WERI-Rb-1 (cell line): ENCODE data around the gene ASB7.

Source experiments
- DNase-seq: peaks from one replicate; pipeline ENCODE4 v3.0.0-alpha.2; 2020
- H3K27ac ChIP-seq: fragments of 250-450 bp; sonication (Bioruptor Pico); 2 replicates; pipeline ENCODE4 v1.5.1; 2020; ENCODE audit warnings: mild to moderate bottlenecking, moderate library complexity
- H3K27me3 ChIP-seq: fragments of 250-450 bp; sonication (Bioruptor Pico); 2 replicates; pipeline ENCODE4 v1.5.1; 2021; ENCODE audit warnings: mild to moderate bottlenecking, low read depth, moderate library complexity; ENCODE audit not compliant: insufficient read depth, severe bottlenecking
- H3K36me3 ChIP-seq: fragments of 250-450 bp; sonication (Bioruptor Pico); 2 replicates; pipeline ENCODE4 v1.5.1; 2020; ENCODE audit warnings: mild to moderate bottlenecking, moderate library complexity
- H3K4me3 ChIP-seq: 2 replicates; pipeline ENCODE4 v1.5.1; 2011; ENCODE audit warnings: low read depth, mild to moderate bottlenecking, control low read depth, low read length
- H3K9me3 ChIP-seq: fragments of 250-450 bp; sonication (Bioruptor Pico); 2 replicates; pipeline ENCODE4 v1.5.1; 2021; ENCODE audit warnings: mild to moderate bottlenecking, moderate library complexity; ENCODE audit not compliant: severe bottlenecking
- TF ChIP-seq, protein P1 (sequence below): IDR thresholded peaks from 2 replicates; pipeline ENCODE4 v1.5.1; 2011; ENCODE audit warnings: low read depth, mild to moderate bottlenecking, control low read depth, inconsistent platforms, low read length

ASB7 gene

DNA sequence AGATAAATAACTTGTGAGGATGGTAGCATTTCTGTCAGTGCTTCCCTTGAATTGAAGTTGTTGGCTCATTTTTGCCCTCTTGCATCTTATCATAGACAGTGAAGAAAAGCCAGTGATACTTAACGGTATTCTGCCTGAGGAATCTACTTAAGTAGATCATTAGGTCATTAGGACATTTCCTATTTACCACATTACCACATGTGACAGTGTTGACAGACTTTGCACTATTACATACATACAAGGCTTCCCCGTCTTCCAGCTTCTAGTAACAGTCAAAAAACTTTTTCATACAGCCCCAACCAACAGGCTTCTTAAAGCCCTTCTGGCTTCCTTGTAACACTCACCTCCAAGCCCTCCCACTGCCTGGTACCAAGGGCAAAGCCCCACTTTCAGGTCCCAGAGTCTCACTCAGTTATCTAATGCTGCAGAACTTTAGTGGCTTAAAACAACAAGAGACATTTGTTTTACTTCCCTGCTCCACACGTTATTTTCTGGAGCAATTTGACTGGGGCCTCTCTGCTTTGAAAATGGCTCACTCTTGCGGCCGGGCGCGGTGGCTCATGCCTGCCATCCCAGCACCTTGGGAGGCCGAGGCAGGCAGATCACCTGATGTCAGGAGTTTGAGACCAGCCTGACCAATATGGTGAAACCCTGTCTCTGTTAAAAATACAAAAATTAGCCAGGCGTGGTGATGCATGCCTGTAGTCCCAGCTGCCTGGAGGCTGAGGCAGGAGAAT is 40.0 kb downstream of the ASB7 start:
- no peak overlapping the region for H3K27ac ChIP-seq
- H3K9me3 ChIP-seq: no peaks in the 10 kb centered on the region
- DNase-seq: no peak
- TF ChIP-seq, protein P1, sequence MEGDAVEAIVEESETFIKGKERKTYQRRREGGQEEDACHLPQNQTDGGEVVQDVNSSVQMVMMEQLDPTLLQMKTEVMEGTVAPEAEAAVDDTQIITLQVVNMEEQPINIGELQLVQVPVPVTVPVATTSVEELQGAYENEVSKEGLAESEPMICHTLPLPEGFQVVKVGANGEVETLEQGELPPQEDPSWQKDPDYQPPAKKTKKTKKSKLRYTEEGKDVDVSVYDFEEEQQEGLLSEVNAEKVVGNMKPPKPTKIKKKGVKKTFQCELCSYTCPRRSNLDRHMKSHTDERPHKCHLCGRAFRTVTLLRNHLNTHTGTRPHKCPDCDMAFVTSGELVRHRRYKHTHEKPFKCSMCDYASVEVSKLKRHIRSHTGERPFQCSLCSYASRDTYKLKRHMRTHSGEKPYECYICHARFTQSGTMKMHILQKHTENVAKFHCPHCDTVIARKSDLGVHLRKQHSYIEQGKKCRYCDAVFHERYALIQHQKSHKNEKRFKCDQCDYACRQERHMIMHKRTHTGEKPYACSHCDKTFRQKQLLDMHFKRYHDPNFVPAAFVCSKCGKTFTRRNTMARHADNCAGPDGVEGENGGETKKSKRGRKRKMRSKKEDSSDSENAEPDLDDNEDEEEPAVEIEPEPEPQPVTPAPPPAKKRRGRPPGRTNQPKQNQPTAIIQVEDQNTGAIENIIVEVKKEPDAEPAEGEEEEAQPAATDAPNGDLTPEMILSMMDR: no peak
- H3K27me3 ChIP-seq: no peaks in the 10 kb centered on the region
- no peaks in the 10 kb centered on the region for H3K36me3 ChIP-seq
- H3K4me3 ChIP-seq: no peak overlapping the region

DNA sequence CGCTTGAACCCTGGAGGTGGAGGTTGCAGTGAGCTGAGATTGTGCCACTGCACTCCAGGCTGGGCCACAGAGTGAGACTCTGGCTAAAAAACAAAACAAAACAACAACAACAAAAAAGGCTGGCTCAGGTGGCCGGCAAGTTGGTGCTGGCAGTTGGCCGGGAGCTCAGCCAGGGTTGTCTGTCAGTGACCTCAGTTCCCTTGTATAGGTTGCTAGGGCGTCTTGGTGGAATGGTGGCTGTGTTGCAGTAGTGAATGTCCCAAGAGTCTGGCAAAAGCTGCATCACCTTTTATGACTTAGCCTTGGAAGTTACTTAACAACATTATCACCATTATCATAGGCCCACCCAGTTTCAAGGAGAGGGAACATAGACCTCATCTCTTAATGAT is 40.6 kb downstream of the ASB7 start:
- no peak overlapping the region for H3K27ac ChIP-seq
- DNase-seq: no peak
- no peak overlapping the region for H3K4me3 ChIP-seq
- H3K36me3 ChIP-seq: no peaks in the 10 kb centered on the region
- TF ChIP-seq, protein P1: no peak
- no peaks in the 10 kb centered on the region for H3K9me3 ChIP-seq
- H3K27me3 ChIP-seq: no peaks in the 10 kb centered on the region

DNA sequence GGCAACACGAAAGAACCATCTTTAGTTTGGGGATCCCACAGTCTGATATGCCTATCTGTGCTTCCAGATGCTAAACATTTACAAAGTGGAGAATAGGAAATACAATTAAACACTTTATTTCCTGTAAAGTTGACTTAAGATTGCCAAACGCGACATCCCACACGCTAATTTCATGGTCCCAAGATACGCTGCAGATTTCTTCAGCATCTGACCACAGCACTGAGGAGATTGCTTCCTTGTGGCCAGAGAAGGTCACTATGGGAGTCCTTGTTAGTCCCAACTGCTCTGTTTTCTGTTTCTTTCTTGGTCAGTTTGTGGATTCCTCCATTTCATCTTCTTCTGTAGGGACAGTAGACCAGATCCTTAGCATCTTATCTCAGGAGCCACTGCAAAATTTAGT is 43.3 kb downstream of the ASB7 start:
- no peaks in the 10 kb centered on the region for H3K27me3 ChIP-seq
- no peak overlapping the region for H3K27ac ChIP-seq
- no peaks in the 10 kb centered on the region for H3K9me3 ChIP-seq
- H3K36me3 ChIP-seq: no peaks in the 10 kb centered on the region
- DNase-seq: no peak
- no peak overlapping the region for H3K4me3 ChIP-seq
- TF ChIP-seq, protein P1: no peak

DNA sequence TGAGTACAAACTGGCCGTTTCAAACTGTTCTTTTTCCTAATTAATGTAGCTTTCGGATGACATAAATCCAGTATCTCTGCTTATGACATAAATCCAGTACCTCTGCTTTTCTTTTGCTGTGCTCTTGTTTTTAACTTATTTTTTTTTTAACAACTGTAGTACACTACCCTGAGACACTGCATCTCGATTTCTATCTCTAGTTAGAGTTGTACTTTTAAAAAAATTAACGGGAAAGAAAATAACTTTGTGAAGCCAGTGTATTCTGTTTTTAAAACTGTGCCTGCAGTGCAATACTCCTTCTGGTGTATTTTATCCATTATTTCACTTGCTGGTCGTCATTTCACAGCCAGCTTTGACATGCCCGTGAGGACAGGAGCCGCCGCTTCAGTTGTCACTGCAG is 46.6 kb downstream of the ASB7 start:
- no peaks in the 10 kb centered on the region for H3K9me3 ChIP-seq
- H3K36me3 ChIP-seq: no peaks in the 10 kb centered on the region
- DNase-seq: no peak
- no peaks in the 10 kb centered on the region for H3K27me3 ChIP-seq
- no peak overlapping the region for H3K4me3 ChIP-seq
- TF ChIP-seq, protein P1: no peak
- no peak overlapping the region for H3K27ac ChIP-seq

DNA sequence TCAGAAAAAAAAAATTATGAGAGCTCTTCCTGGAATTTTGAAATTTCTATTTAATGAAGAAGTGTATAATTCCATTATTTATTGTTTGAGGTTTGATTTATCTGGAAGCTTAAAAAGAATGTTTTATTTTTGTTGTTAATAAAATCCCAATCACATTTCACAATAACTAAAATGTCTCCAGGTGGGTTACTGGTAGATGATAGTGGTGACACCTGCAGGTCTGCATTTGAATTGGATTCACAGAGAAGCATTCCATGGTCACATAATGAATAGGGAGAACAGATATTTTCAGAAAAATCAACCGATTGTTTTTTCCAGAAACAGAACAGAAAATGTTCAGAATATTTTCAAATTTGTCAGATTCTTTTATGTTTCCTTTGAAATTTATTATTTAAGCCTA is 48.3 kb downstream of the ASB7 start:
- H3K27me3 ChIP-seq: no peaks in the 10 kb centered on the region
- DNase-seq: no peak
- TF ChIP-seq, protein P1: no peak
- H3K4me3 ChIP-seq: no peak overlapping the region
- H3K27ac ChIP-seq: no peak overlapping the region
- no peaks in the 10 kb centered on the region for H3K9me3 ChIP-seq
- H3K36me3 ChIP-seq: no peaks in the 10 kb centered on the region

DNA sequence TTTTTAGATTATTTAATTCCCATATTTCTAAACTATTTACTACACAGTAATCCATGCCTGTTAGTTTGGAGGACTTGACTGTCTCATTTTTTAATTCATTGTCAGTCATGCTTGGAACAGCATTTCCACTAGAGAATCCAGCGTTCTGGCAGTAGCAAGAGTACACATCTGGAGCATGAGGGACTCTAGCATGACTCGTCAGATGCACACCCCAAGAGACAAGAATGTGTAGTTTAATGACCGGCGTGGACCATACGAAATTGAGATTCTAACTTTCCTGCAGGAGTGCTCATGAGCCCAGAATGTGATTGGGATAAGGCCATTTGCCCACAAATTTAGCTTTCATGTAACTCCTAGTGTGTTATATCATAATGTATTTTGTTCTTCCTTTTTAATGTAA is 48.9 kb downstream of the ASB7 start:
- Histone ChIP-seq H3K27me3 (no peaks in the 10 kb centered on the region), H3K9me3 (no peaks in the 10 kb centered on the region), H3K27ac (no peak overlapping the region), H3K36me3 (no peaks in the 10 kb centered on the region), H3K4me3 (no peak overlapping the region)
- no peak for DNase-seq
- TF ChIP-seq, protein P1: no peak
